Measurements from ENCODE around the gene HPCAL1.

DNA sequence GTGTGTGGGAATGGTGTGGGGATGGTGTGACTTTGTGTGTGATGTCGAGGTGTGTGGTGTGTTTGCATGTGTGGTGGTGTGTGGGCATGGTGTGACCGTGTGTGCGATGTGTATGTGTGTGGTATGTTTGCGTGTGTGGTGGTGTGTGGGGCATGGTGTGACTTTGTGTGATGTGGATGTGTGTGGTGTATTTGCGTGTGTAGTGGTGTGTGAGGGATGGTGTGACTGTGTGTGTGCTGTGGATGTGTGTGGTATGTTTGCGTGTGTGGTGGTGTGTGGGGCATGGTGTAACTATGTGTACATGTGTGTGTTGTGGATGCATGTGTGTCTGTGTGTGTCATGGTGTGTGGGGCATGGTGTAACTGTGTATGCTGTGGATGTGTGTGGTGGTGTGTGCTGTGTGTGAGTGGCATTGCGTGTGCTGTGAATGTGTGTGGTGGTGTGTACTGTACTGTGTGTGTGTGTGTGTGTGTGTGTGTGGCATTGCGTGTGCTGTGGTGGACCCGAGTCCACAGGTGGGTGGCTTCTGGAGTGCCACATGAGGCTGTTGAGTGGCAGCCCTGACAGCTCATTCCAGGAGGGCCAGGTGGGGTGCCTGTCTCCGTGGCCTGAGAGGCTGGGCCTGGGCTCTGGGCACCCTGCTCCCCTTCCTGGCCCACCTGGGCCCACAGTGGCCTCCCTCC, 130.7 kb downstream of the HPCAL1 start:
- no peak for TF ChIP-seq EZH2 (IDR thresholded peaks at IDR 0.05; ENCODE audit: borderline replicate concordance, insufficient read depth, low read depth, low read length, poor library complexity, severe bottlenecking)
- TF ChIP-seq, protein P1, sequence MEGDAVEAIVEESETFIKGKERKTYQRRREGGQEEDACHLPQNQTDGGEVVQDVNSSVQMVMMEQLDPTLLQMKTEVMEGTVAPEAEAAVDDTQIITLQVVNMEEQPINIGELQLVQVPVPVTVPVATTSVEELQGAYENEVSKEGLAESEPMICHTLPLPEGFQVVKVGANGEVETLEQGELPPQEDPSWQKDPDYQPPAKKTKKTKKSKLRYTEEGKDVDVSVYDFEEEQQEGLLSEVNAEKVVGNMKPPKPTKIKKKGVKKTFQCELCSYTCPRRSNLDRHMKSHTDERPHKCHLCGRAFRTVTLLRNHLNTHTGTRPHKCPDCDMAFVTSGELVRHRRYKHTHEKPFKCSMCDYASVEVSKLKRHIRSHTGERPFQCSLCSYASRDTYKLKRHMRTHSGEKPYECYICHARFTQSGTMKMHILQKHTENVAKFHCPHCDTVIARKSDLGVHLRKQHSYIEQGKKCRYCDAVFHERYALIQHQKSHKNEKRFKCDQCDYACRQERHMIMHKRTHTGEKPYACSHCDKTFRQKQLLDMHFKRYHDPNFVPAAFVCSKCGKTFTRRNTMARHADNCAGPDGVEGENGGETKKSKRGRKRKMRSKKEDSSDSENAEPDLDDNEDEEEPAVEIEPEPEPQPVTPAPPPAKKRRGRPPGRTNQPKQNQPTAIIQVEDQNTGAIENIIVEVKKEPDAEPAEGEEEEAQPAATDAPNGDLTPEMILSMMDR (IDR thresholded peaks at IDR 0.05): no peak
